H1 (cell line): ENCODE measurements around the gene SLC12A6. TPM values are rescaled to one million over a fixed set of nuclear protein-coding genes. Genes with fewer than 3 reads are reported as not detected.
A peak's percentile ranks its signal among the peaks of the same experiment; 100 is the strongest.

Experiments
- CTCF ChIA-PET: fragments of 300-600 bp; sonication (Branson Sonifier 250); formaldehyde crosslinking; loops from one replicate; lab custom pipeline; 2021; ENCODE audit not compliant: partially characterized antibody; lab: Charles Lee
- POLR2A ChIA-PET: fragments of 300-600 bp; sonication (Branson Sonifier 250); formaldehyde crosslinking; loops from one replicate; lab custom pipeline; 2021; ENCODE audit warnings: inconsistent platforms; ENCODE audit not compliant: partially characterized antibody; lab: Charles Lee
- DNase-seq, 2 experiments: peaks; one replicate each; pipeline versions ENCODE4 v3.0.0 to v3.0.0-alpha.2; 2010 to 2022; ENCODE audit warnings: low spot score in 2 of 2, low read depth in 1 of 2, mixed read lengths in 1 of 2
- FAIRE-seq: peaks from 2 replicates; lab custom pipeline; 2011; peaks lifted over from hg19 to GRCh38; lab: Jason Lieb, UNC
- H2AFZ ChIP-seq: 2 replicates; pipeline ENCODE4 v1.8.1; 2012; ENCODE audit warnings: low read length, inconsistent platforms
- H2AK5ac ChIP-seq: 2 replicates; pipeline ENCODE4 v1.6.1; 2013; ENCODE audit warnings: low read depth, low read length
- H2BK120ac ChIP-seq: replicated peaks from 2 replicates; pipeline ENCODE3; 2013; ENCODE audit warnings: low read depth, low read length, inconsistent platforms
- H2BK12ac ChIP-seq: 2 replicates; pipeline ENCODE4 v1.6.1; 2013; ENCODE audit warnings: low read depth, low read length
- H2BK15ac ChIP-seq: 2 replicates; pipeline ENCODE4 v1.6.1; 2013; ENCODE audit warnings: low read length
- H2BK20ac ChIP-seq: 2 replicates; pipeline ENCODE4 v1.6.1; 2013; ENCODE audit warnings: low read length
- H2BK5ac ChIP-seq: 2 replicates; pipeline ENCODE4 v1.6.1; 2013; ENCODE audit warnings: low read depth, low read length
- H3K14ac ChIP-seq: 2 replicates; pipeline ENCODE4 v1.6.1; 2013; ENCODE audit warnings: inconsistent platforms; ENCODE audit not compliant: insufficient read length
- H3K18ac ChIP-seq: 2 replicates; pipeline ENCODE4 v1.6.1; 2013; ENCODE audit warnings: low read length; ENCODE audit errors: extremely low read depth
- H3K23ac ChIP-seq: 2 replicates; pipeline ENCODE4 v1.6.1; 2013; ENCODE audit warnings: inconsistent platforms; ENCODE audit not compliant: insufficient read length
- H3K23me2 ChIP-seq: 2 replicates; pipeline ENCODE4 v1.6.1; 2013; ENCODE audit warnings: low read depth, low read length
- H3K27ac ChIP-seq: 2 replicates; pipeline ENCODE4 v1.6.1; 2011; ENCODE audit warnings: low read depth, low read length, inconsistent platforms
- H3K27me3 ChIP-seq, 4 experiments: replicated peaks in 1 of 4; 1 replicate in 1 of 4; 2 replicates in 3 of 4; pipeline versions ENCODE4 v1.6.1 to v1.8.1; 2011 to 2013; ENCODE audit warnings: low read length in 3 of 4, mild to moderate bottlenecking in 3 of 4, inconsistent platforms in 2 of 4, mixed read lengths in 2 of 4, moderate library complexity in 1 of 4; ENCODE audit not compliant: control insufficient read depth in 3 of 4, insufficient read depth in 3 of 4; ENCODE audit errors: extremely low read depth in 1 of 4
- H3K36me3 ChIP-seq, 4 experiments: 2 replicates each; pipeline versions ENCODE4 v1.6.1 to v1.8.1; 2011 to 2013; ENCODE audit warnings: mild to moderate bottlenecking in 4 of 4, low read length in 3 of 4, moderate library complexity in 2 of 4, control low read depth in 1 of 4, inconsistent platforms in 1 of 4; ENCODE audit not compliant: insufficient read depth in 4 of 4, control insufficient read depth in 2 of 4
- H3K4ac ChIP-seq: replicated peaks from 2 replicates; pipeline ENCODE3; 2013; ENCODE audit warnings: low read length, low read depth, mixed read lengths, inconsistent platforms; ENCODE audit not compliant: insufficient read length
- H3K4me1 ChIP-seq, 4 experiments: replicated peaks in 1 of 4; 1 replicate in 1 of 4; 2 replicates in 3 of 4; pipeline versions ENCODE4 v1.6.1 to v1.8.1; 2011 to 2013; ENCODE audit warnings: low read length in 3 of 4, inconsistent platforms in 2 of 4, mixed read lengths in 1 of 4; ENCODE audit not compliant: insufficient read depth in 4 of 4, control insufficient read depth in 3 of 4
- H3K4me2 ChIP-seq, 2 experiments: 2 replicates each; pipeline versions ENCODE4 v1.6.1 to v1.8.1; 2011 to 2013; ENCODE audit warnings: low read depth in 2 of 2, low read length in 2 of 2, control low read depth in 1 of 2, inconsistent platforms in 1 of 2, mild to moderate bottlenecking in 1 of 2; ENCODE audit not compliant: insufficient read depth in 1 of 2
- H3K4me3 ChIP-seq, 4 experiments: fragments of 200-600, 300-600 bp in 1 of 4; sonication (generic), shearing (Covaris generic), sonication (Bioruptor Twin) in 1 of 4; 2 replicates each; pipeline versions ENCODE4 v1.5.1 to v1.8.1; 2011 to 2016; ENCODE audit warnings: low read length in 4 of 4, low read depth in 3 of 4, control low read depth in 2 of 4, inconsistent platforms in 2 of 4, mild to moderate bottlenecking in 2 of 4, mixed read lengths in 1 of 4, moderate library complexity in 1 of 4; ENCODE audit not compliant: insufficient read depth in 2 of 4; ENCODE audit errors: extremely low read depth in 1 of 4
- H3K56ac ChIP-seq: replicated peaks from 2 replicates; pipeline ENCODE3; 2013; ENCODE audit warnings: low read depth, mild to moderate bottlenecking, mixed read lengths, low read length, inconsistent platforms; ENCODE audit not compliant: insufficient read length
- H3K79me1 ChIP-seq: 2 replicates; pipeline ENCODE4 v1.6.1; 2013; ENCODE audit warnings: low read depth, low read length, control low read depth
- H3K79me2 ChIP-seq, 2 experiments: 2 replicates each; pipeline versions ENCODE4 v1.6.1 to v1.8.1; 2012 to 2013; ENCODE audit warnings: low read length in 2 of 2, mild to moderate bottlenecking in 2 of 2, inconsistent platforms in 1 of 2; ENCODE audit not compliant: insufficient read depth in 2 of 2, control insufficient read depth in 1 of 2
- H3K9ac ChIP-seq, 4 experiments: replicated peaks in 1 of 4; 1 replicate in 1 of 4; 2 replicates in 3 of 4; pipeline versions ENCODE4 v1.6.1 to v1.8.1; 2011 to 2013; ENCODE audit warnings: low read depth in 3 of 4, low read length in 3 of 4, control low read depth in 2 of 4, mild to moderate bottlenecking in 2 of 4, moderate library complexity in 2 of 4, inconsistent platforms in 1 of 4; ENCODE audit errors: extremely low read depth in 1 of 4
- H3K9me3 ChIP-seq, 2 experiments: 2 replicates each; pipeline versions ENCODE4 v1.6.1 to v1.8.1; 2012 to 2013; ENCODE audit warnings: mild to moderate bottlenecking in 2 of 2, moderate library complexity in 2 of 2, control low read depth in 1 of 2, inconsistent platforms in 1 of 2, low read depth in 1 of 2, low read length in 1 of 2, mixed read lengths in 1 of 2; ENCODE audit not compliant: insufficient read depth in 2 of 2
- H4K20me1 ChIP-seq, 2 experiments: replicated peaks in 1 of 2; 2 replicates each; pipeline versions ENCODE3 to v1.8.1; 2011 to 2013; ENCODE audit warnings: inconsistent platforms in 2 of 2, low read length in 2 of 2, mild to moderate bottlenecking in 1 of 2; ENCODE audit not compliant: insufficient read depth in 2 of 2, control insufficient read depth in 1 of 2
- H4K5ac ChIP-seq: 2 replicates; pipeline ENCODE4 v1.6.1; 2013; ENCODE audit warnings: low read length, low read depth, mixed read lengths, inconsistent platforms; ENCODE audit not compliant: insufficient read length
- H4K8ac ChIP-seq: 2 replicates; pipeline ENCODE4 v1.8.0; 2013; ENCODE audit warnings: mild to moderate bottlenecking, moderate library complexity, low read length, inconsistent platforms; ENCODE audit not compliant: insufficient read depth; ENCODE audit errors: extremely low read depth
- H4K91ac ChIP-seq: replicated peaks from 2 replicates; pipeline ENCODE3; 2013; ENCODE audit warnings: low read length, mixed read lengths, inconsistent platforms; ENCODE audit not compliant: insufficient read length
- CBX5 ChIP-seq: fragments of 300-800, 300-1000 bp; sonication (generic); IDR thresholded peaks from 2 replicates; pipeline ENCODE4 v1.7.1; 2016; ENCODE audit warnings: antibody characterized with exemption, low read length, low read depth
- EP300 ChIP-seq, 2 experiments: IDR thresholded peaks; 1 replicate in 1 of 2; 2 replicates in 1 of 2; pipeline ENCODE4 v1.6.1; 2011 to 2012; ENCODE audit warnings: low read depth in 2 of 2, low read length in 2 of 2, mild to moderate bottlenecking in 2 of 2, borderline replicate concordance in 1 of 2, inconsistent platforms in 1 of 2, moderate library complexity in 1 of 2
- GABPA ChIP-seq: IDR thresholded peaks from 2 replicates; pipeline ENCODE4 v1.6.1; 2011; ENCODE audit warnings: mild to moderate bottlenecking, low read length, moderate library complexity, borderline replicate concordance; ENCODE audit not compliant: insufficient read depth
- POLR2A ChIP-seq, 2 experiments: IDR thresholded peaks; 1 replicate in 1 of 2; 2 replicates in 1 of 2; pipeline ENCODE4 v1.6.1; 2011; ENCODE audit warnings: low read depth in 2 of 2, low read length in 2 of 2, mild to moderate bottlenecking in 2 of 2; ENCODE audit errors: control extremely low read depth in 1 of 2
- SP2 ChIP-seq: IDR thresholded peaks from 2 replicates; pipeline ENCODE4 v1.6.1; 2012; ENCODE audit warnings: mild to moderate bottlenecking, low read length, inconsistent platforms
- TBP ChIP-seq: IDR thresholded peaks from 2 replicates; pipeline ENCODE4 v1.6.1; 2011; ENCODE audit warnings: low read depth, low read length, improper control_type of control experiment
- WGBS, 2 experiments: shearing (Covaris generic) in 1 of 2; methylation state at CpG; one replicate each; pipeline versions ENCODE4 v1.1.6 to v1.1.7; 2013 to 2015; ENCODE audit warnings: low lambda C conversion rate in 2 of 2, mixed read lengths in 2 of 2, inconsistent platforms in 1 of 2, low coverage in 1 of 2, missing lambda C conversion rate in 1 of 2; ENCODE audit not compliant: insufficient replicate concordance in 2 of 2, insufficient coverage in 1 of 2, insufficient read length in 1 of 2; ENCODE audit errors: extremely low coverage in 1 of 2, missing lambda C conversion rate in 1 of 2; 5-methylcytosine and 5-hydroxymethylcytosine counted together
- polyA plus RNA-seq, 7 experiments: library from polyadenylated mRNA; depleted of rRNA in 3 of 7; stranded (reverse) in 5 of 7; unstranded in 2 of 7; fragments of >200 nt in 5 of 7; fragments of 200-250 nt in 2 of 7; gene quantifications; 1 replicate in 5 of 7; 2 replicates in 1 of 7; 4 replicates in 1 of 7; pipeline versions ENCODE4 v1.2.1 to v1.2.3, GENCODE V29; 2011 to 2013; ENCODE audit warnings: missing spikeins in 2 of 7, mixed read lengths in 2 of 7
- total RNA-seq: library from RNA; stranded (reverse); fragmentation: NEBNext Ultra II Directional; extraction: Animal tissue kit (Norgen Biotek cat#: 25700); gene quantifications from 2 replicates; pipeline ENCODE4 v1.2.1, GENCODE V29; 2021

The SLC12A6 gene
- total and polyA plus RNA-seq, 2 of the 8 experiments (the other 6 are each of a cell fraction or from before 2014, with no cell fraction given): 9.2 to 11.1 TPM

GRCh38 chr15:34347951-34348638, 10.5 kb upstream of the SLC12A6 start:
- Histone ChIP-seq H3K4me1 (peaks cover 5 to 8% (median 6%) of the 10 kb centered on the region in 4 experiments; a peak in 6 of 7 replicates), H2BK20ac (no peak overlapping the region), H3K23me2 (no peaks in the 10 kb centered on the region), H3K23ac (no peak overlapping the region), H4K5ac (no peak overlapping the region), H4K91ac (no peak overlapping the region), H2AFZ (no peak overlapping the region), H3K79me1 (no peaks in the 10 kb centered on the region), H3K18ac (no peak overlapping the region), H3K79me2 (no peaks in the 10 kb centered on the region), H3K27me3 (no peaks in the 10 kb centered on the region), H3K14ac (no peak overlapping the region), H2BK15ac (no peak overlapping the region), H2BK12ac (no peak overlapping the region), H3K4me3 (no peak overlapping the region), H3K4ac (no peak overlapping the region), H3K9ac (no peak overlapping the region), H3K9me3 (no peaks in the 10 kb centered on the region), H4K20me1 (no peaks in the 10 kb centered on the region), H2AK5ac (no peak overlapping the region), H3K36me3 (no peaks in the 10 kb centered on the region), H3K4me2 (no peak overlapping the region), H3K56ac (no peak overlapping the region), H4K8ac (no peak overlapping the region), H2BK120ac (no peak overlapping the region), H3K27ac (no peak overlapping the region), H2BK5ac (no peak overlapping the region)
- CTCF ChIA-PET: interaction anchor here (0.7 to 1.3 kb wide), 2 partner anchors 10 to 12 kb away, joined by 3 to 4 read pairs; no protein-coding TSS in a partner anchor
- TF ChIP-seq CBX5: no peak
- TF ChIP-seq SP2: no peak
- no peak for TF ChIP-seq POLR2A (IDR thresholded peaks at IDR 0.05; ENCODE audit: control extremely low read depth in 1 of 2, low read depth in 2 of 2, low read length in 2 of 2)
- TF ChIP-seq GABPA: no peak
- TF ChIP-seq EP300 (IDR thresholded peaks at IDR 0.05; ENCODE audit: borderline replicate concordance in 1 of 2, low read depth in 2 of 2, low read length in 2 of 2): no peak
- TF ChIP-seq TBP: no peak
- POLR2A ChIA-PET: interaction anchor here (0.9 to 1.5 kb wide), 2 partner anchors 10 to 13 kb away, joined by 3 to 4 read pairs; partner anchors contain the start of gene SLC12A6
- DNase-seq: peak in 1 of 2 experiments; percentile 37
- 86% methylated on average over 13 of the region's 13 CpGs; no CpG with 5 or more reads in 1 of the 2 experiments for WGBS, 2 experiments
- FAIRE-seq: no peak
